ACC112 (cell line): Measurements from ENCODE around the gene VSIG8.

Experiments used
- H2AFZ ChIP-seq: fragments of 200-600 bp; sonication (generic); one replicate; pipeline ENCODE4 v1.6.0; 2017; ENCODE audit warnings: antibody characterized with exemption, low read length; ENCODE audit not compliant: unreplicated experiment
- H3K27ac ChIP-seq: fragments of 200-600 bp; sonication (generic); 2 replicates; pipeline ENCODE4 v1.5.1; 2014; ENCODE audit warnings: low read depth, mild to moderate bottlenecking, antibody characterized with exemption, low read length, moderate library complexity
- H3K27me3 ChIP-seq: fragments of 200-600 bp; sonication (generic); 2 replicates; pipeline ENCODE4 v1.6.1; 2014; ENCODE audit warnings: mild to moderate bottlenecking, antibody characterized with exemption, low read length, moderate library complexity, mixed read lengths; ENCODE audit not compliant: insufficient read depth
- H3K36me3 ChIP-seq: fragments of 200-600 bp; sonication (generic); 2 replicates; pipeline ENCODE4 v1.6.1; 2016; ENCODE audit warnings: mild to moderate bottlenecking, antibody characterized with exemption, low read length, moderate library complexity, mixed read lengths; ENCODE audit not compliant: insufficient read depth
- H3K4me1 ChIP-seq: fragments of 200-600 bp; sonication (generic); one replicate; pipeline ENCODE4 v1.6.1; 2016; ENCODE audit warnings: low read length, mixed read lengths; ENCODE audit not compliant: insufficient read depth, unreplicated experiment, control insufficient read depth
- H3K4me3 ChIP-seq: fragments of 200-600 bp; sonication (generic); 2 replicates; pipeline ENCODE4 v1.5.1; 2014; ENCODE audit warnings: mild to moderate bottlenecking, low read depth, low read length
- H3K79me2 ChIP-seq: fragments of 200-600 bp; sonication (generic); one replicate; pipeline ENCODE4 v1.6.0; 2016; ENCODE audit warnings: low read length; ENCODE audit not compliant: control insufficient read depth, unreplicated experiment, insufficient read depth

The VSIG8 gene

DNA sequence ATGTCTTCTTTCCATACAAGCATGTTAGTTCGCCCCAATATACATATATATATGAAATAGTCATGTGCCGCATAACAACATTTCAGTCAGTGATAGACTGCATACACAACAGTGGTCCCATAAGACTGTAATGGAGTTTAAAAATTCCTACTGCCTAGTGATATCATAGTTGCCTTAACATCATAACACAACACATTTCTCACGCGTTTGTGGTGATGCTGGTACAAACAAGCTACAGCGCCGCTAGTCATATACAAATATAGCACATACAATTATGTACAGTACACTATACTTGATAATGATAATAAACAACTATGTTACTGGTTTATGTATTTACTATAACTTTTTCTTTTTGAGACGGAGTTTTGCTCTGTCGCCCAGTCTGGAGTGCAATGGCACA lies 46.5 kb downstream of the VSIG8 start:
- no peaks in the 10 kb centered on the region for H3K36me3 ChIP-seq
- H3K79me2 ChIP-seq: no peaks in the 10 kb centered on the region
- H3K4me1 ChIP-seq: no peaks in the 10 kb centered on the region
- H3K27ac ChIP-seq: no peak overlapping the region
- no peak overlapping the region for H3K4me3 ChIP-seq
- no peak overlapping the region for H2AFZ ChIP-seq
- H3K27me3 ChIP-seq: peaks cover 26% of the 10 kb centered on the region

- no peak overlapping the region for H3K27ac ChIP-seq
- H3K4me3 ChIP-seq: no peak overlapping the region
- H3K36me3 ChIP-seq: no peaks in the 10 kb centered on the region
- no peaks in the 10 kb centered on the region for H3K79me2 ChIP-seq
- no peak overlapping the region for H2AFZ ChIP-seq
- H3K27me3 ChIP-seq: no peaks in the 10 kb centered on the region
- peaks cover 24% of the 10 kb centered on the region for H3K4me1 ChIP-seq
Observed at GRCh38 chr1:159804924-159805323, 57.5 kb downstream of the VSIG8 start.
